ENCODE results near the gene ATXN1. TPM values are rescaled to one million over a fixed set of nuclear protein-coding genes. Genes with fewer than 3 reads are reported as not detected.

Gene ATXN1
- polyA plus RNA-seq, 2 of the 4 experiments (the other 2 are of a cell fraction) = 2.9 to 8.3 TPM

- CTCF ChIA-PET = no interaction called here
- no peak for FAIRE-seq
- POLR2A ChIA-PET = no interaction called here
- 79% methylated on average over 5 of the region's 5 CpGs for WGBS (ENCODE audit: missing lambda C conversion rate)
- TF ChIP-seq MAFK (IDR thresholded peaks at IDR 0.05; ENCODE audit: partially characterized antibody) = no peak
- TF ChIP-seq E2F6 (IDR thresholded peaks at IDR 0.05; ENCODE audit: borderline replicate concordance, low read depth) = no peak
- TF ChIP-seq ATOH8 (CRISPR knock-in tag; IDR thresholded peaks at IDR 0.05; ENCODE audit: low read depth) = no peak
- TF ChIP-seq HES2 (IDR thresholded peaks at IDR 0.05) = no peak
- no peak for TF ChIP-seq GATA3 (IDR thresholded peaks at IDR 0.05; ENCODE audit: borderline replicate concordance)
- TF ChIP-seq BHLHE40 (IDR thresholded peaks at IDR 0.05; ENCODE audit: low read depth, low read length) = no peak
- no peak for TF ChIP-seq KDM1A (IDR thresholded peaks at IDR 0.05; ENCODE audit: low read depth)
- TF ChIP-seq CTCF (IDR thresholded peaks at IDR 0.05) = no peak
- TF ChIP-seq CHD2 (IDR thresholded peaks at IDR 0.05; ENCODE audit: low read length, partially characterized antibody) = no peak
- TF ChIP-seq RARB (CRISPR knock-in tag; IDR thresholded peaks at IDR 0.05) = no peak
- no peak overlapping the region for H3K4me2 ChIP-seq
- H3K4me1 ChIP-seq = no peaks in the 10 kb centered on the region
- no peaks in the 10 kb centered on the region for H3K9me3 ChIP-seq
- H3K4me3 ChIP-seq = no peak overlapping the region
- no peak overlapping the region for H3K27ac ChIP-seq
- no peak for ATAC-seq
- no peak for DNase-seq (ENCODE audit: low read depth in 1 of 2, low spot score in 1 of 2)
Measured at GRCh38 chr6:16369989-16370388, 391.3 kb downstream of the ATXN1 start.

GRCh38 chr6:16369140-16369745, 392.0 kb downstream of the ATXN1 start:
- Histone ChIP-seq H3K4me1 (no peaks in the 10 kb centered on the region), H3K4me3 (no peak overlapping the region), H3K9me3 (no peaks in the 10 kb centered on the region), H3K4me2 (no peak overlapping the region), H3K27ac (no peak overlapping the region)
- no peak for TF ChIP-seq TFCP2L1 (CRISPR knock-in tag; IDR thresholded peaks at IDR 0.05)
- no peak for TF ChIP-seq ZFP36 (IDR thresholded peaks at IDR 0.05; ENCODE audit: borderline replicate concordance, partially characterized antibody)
- TF ChIP-seq USF2 (IDR thresholded peaks at IDR 0.05) = no peak
- no peak for FAIRE-seq
- ChIA-PET POLR2A (no interaction called here), CTCF (no interaction called here)
- ATAC-seq = no peak
- WGBS (ENCODE audit: missing lambda C conversion rate) = 94% methylated on average over 8 of the region's 8 CpGs
- DNase-seq (ENCODE audit: low read depth in 1 of 2, low spot score in 1 of 2) = no peak

- FAIRE-seq (no peak), ATAC-seq (no peak), DNase-seq (ENCODE audit: low read depth in 1 of 2, low spot score in 1 of 2) (no peak)
- H3K27ac ChIP-seq = no peak overlapping the region
- H3K9me3 ChIP-seq = no peaks in the 10 kb centered on the region
- 89% methylated on average over 3 of the region's 3 CpGs for WGBS (ENCODE audit: missing lambda C conversion rate)
- H3K4me3 ChIP-seq = no peak overlapping the region
- no peak for TF ChIP-seq E2F6 (IDR thresholded peaks at IDR 0.05; ENCODE audit: borderline replicate concordance, low read depth)
- no peak for TF ChIP-seq KDM5A (IDR thresholded peaks at IDR 0.05)
- TF ChIP-seq BCL3 (IDR thresholded peaks at IDR 0.05) = no peak
- TF ChIP-seq JUNB (IDR thresholded peaks at IDR 0.05) = no peak
- TF ChIP-seq NR3C1 (IDR thresholded peaks at IDR 0.05) = no peak
- no peak for TF ChIP-seq ATOH8 (CRISPR knock-in tag; IDR thresholded peaks at IDR 0.05; ENCODE audit: low read depth)
- TF ChIP-seq ELK1 (IDR thresholded peaks at IDR 0.05; ENCODE audit: low read depth, low read length) = no peak
- TF ChIP-seq GATA3 (IDR thresholded peaks at IDR 0.05; ENCODE audit: borderline replicate concordance) = no peak
- TF ChIP-seq CEBPB (IDR thresholded peaks at IDR 0.05) = no peak
- TF ChIP-seq NPAS2 (CRISPR knock-in tag; IDR thresholded peaks at IDR 0.05; ENCODE audit: borderline replicate concordance) = no peak
- no peak for TF ChIP-seq SMC3 (IDR thresholded peaks at IDR 0.05)
- no peaks in the 10 kb centered on the region for H3K4me1 ChIP-seq
- CTCF ChIA-PET = no interaction called here
- H3K4me2 ChIP-seq = no peak overlapping the region
- POLR2A ChIA-PET = no interaction called here
Measured at GRCh38 chr6:16367571-16367970, 393.7 kb downstream of the ATXN1 start.
